ENCODE results near the gene MPND.

MPND gene

GRCh38 chr19:4342615-4343369, 570 bp upstream of the MPND start (continued):
- TF ChIP-seq ZNF148 (tag by site-specific recombination; IDR thresholded peaks at IDR 0.05; ENCODE audit: borderline replicate concordance) (no peak), KLF1 (tag by site-specific recombination; IDR thresholded peaks at IDR 0.05) (peak; percentile 66), ZBTB20 (tag by site-specific recombination; IDR thresholded peaks at IDR 0.05) (peak; percentile 56; the same call in 1 of the 2 replicates), ZIC2 (tag by site-specific recombination; IDR thresholded peaks at IDR 0.05) (no peak), ZBTB8A (tag by site-specific recombination; IDR thresholded peaks at IDR 0.05) (peak; percentile 61), ZFP37 (tag by site-specific recombination; IDR thresholded peaks at IDR 0.05) (no peak), PATZ1 (tag by site-specific recombination; IDR thresholded peaks at IDR 0.05) (peak; percentile 56; the same call in 1 of the 2 replicates), ZNF555 (tag by site-specific recombination; conservative IDR thresholded peaks at IDR 0.05) (no peak), ZNF639 (tag by site-specific recombination; IDR thresholded peaks at IDR 0.05) (no peak; the same call in 1 of the 2 replicates), ZNF362 (tag by site-specific recombination; IDR thresholded peaks at IDR 0.05) (no peak), ZBTB21 (tag by site-specific recombination; IDR thresholded peaks at IDR 0.05) (0 out of 2 replicates have a peak, but pooled peaks have one; percentile 28), ZFHX2 (tag by site-specific recombination; conservative IDR thresholded peaks at IDR 0.05) (no peak; the same call in 1 of the 2 replicates), ZNF324 (tag by site-specific recombination; IDR thresholded peaks at IDR 0.05) (peak; percentile 95), ZBTB10 (tag by site-specific recombination; IDR thresholded peaks at IDR 0.05) (peak; percentile 56), PRDM10 (tag by site-specific recombination; IDR thresholded peaks at IDR 0.05) (peak; percentile 86), ZBTB48 (tag by site-specific recombination; IDR thresholded peaks at IDR 0.05) (peak; percentile 23; the same call in 1 of the 2 replicates), ZNF830 (tag by site-specific recombination; IDR thresholded peaks at IDR 0.05; ENCODE audit: low read depth) (no peak), ELK4 (IDR thresholded peaks at IDR 0.05; ENCODE audit: borderline replicate concordance, low read depth, low read length) (no peak), ZNF266 (tag by site-specific recombination; IDR thresholded peaks at IDR 0.05; ENCODE audit: low read depth) (no peak), ZNF645 (tag by site-specific recombination; IDR thresholded peaks at IDR 0.05) (peak; percentile 85; the same call in 1 of the 2 replicates), ZNF623 (tag by site-specific recombination; IDR thresholded peaks at IDR 0.05) (no peak), HOXC10 (CRISPR knock-in tag; IDR thresholded peaks at IDR 0.05) (no peak)

Measured in HEK293 (cell line).